ENCODE data around the gene SCAMP1.

Gene SCAMP1

GRCh38 chr5:78327761-78328510 is 32.5 kb upstream of the SCAMP1 start:
- DNase-seq (ENCODE audit: low read depth) = no peak
- H3K4me3 ChIP-seq (ENCODE audit: low read depth, low read length) = no peak overlapping the region
- TF ChIP-seq CTCF (IDR thresholded peaks at IDR 0.05; ENCODE audit: low read depth, low read length, missing control alignments) = no peak
- in situ Hi-C loops (cut with HindIII; ENCODE audit: low sequenced_read_pairs) = no loop called here

- TF ChIP-seq CTCF (IDR thresholded peaks at IDR 0.05; ENCODE audit: low read depth, low read length, missing control alignments) = no peak
- H3K4me3 ChIP-seq (ENCODE audit: low read depth, low read length) = no peak overlapping the region
- DNase-seq (ENCODE audit: low read depth) = no peak
- in situ Hi-C loops (cut with HindIII; ENCODE audit: low sequenced_read_pairs) = no loop called here
These were observed 31.7 kb upstream of the SCAMP1 start for GRCh38 chr5:78328585-78329173.

GRCh38 chr5:78331523-78332080 is 28.8 kb upstream of the SCAMP1 start:
- no peak overlapping the region for H3K4me3 ChIP-seq (ENCODE audit: low read depth, low read length)
- TF ChIP-seq CTCF (IDR thresholded peaks at IDR 0.05; ENCODE audit: low read depth, low read length, missing control alignments) = no peak
- DNase-seq (ENCODE audit: low read depth) = no peak
- in situ Hi-C loops (cut with HindIII; ENCODE audit: low sequenced_read_pairs) = no loop called here

- no peak for TF ChIP-seq CTCF (IDR thresholded peaks at IDR 0.05; ENCODE audit: low read depth, low read length, missing control alignments)
- no peak for DNase-seq (ENCODE audit: low read depth)
- in situ Hi-C loops (cut with HindIII; ENCODE audit: low sequenced_read_pairs) = no loop called here
- H3K4me3 ChIP-seq (ENCODE audit: low read depth, low read length) = no peak overlapping the region
These were observed 25.6 kb upstream of the SCAMP1 start for GRCh38 chr5:78334811-78335210.

- in situ Hi-C loops (cut with HindIII; ENCODE audit: low sequenced_read_pairs) = no loop called here
- DNase-seq (ENCODE audit: low read depth) = no peak
- no peak for TF ChIP-seq CTCF (IDR thresholded peaks at IDR 0.05; ENCODE audit: low read depth, low read length, missing control alignments)
- no peak overlapping the region for H3K4me3 ChIP-seq (ENCODE audit: low read depth, low read length)
These were observed 24.4 kb upstream of the SCAMP1 start for GRCh38 chr5:78335976-78336375.

- in situ Hi-C loops (cut with HindIII; ENCODE audit: low sequenced_read_pairs) = no loop called here
- no peak for DNase-seq (ENCODE audit: low read depth)
- H3K4me3 ChIP-seq (ENCODE audit: low read depth, low read length) = no peak overlapping the region
- no peak for TF ChIP-seq CTCF (IDR thresholded peaks at IDR 0.05; ENCODE audit: low read depth, low read length, missing control alignments)
These were observed 23.7 kb upstream of the SCAMP1 start for GRCh38 chr5:78336698-78337097.

All from astrocyte of the cerebellum (primary cell).